Endothelial cell (in vitro differentiated cells): Measurements from ENCODE around the gene GLUL. TPM values are rescaled to one million over a fixed set of nuclear protein-coding genes. Genes with fewer than 3 reads are reported as not detected.

ENCODE experiments used
- DNase-seq: peaks from one replicate; pipeline ENCODE4 v3.0.0; 2021; ENCODE audit warnings: low spot score
- H3K27ac Mint-ChIP-seq: one replicate; pipeline ENCODE4 v1.8.0; 2021; ENCODE audit warnings: mixed read lengths, inconsistent platforms; ENCODE audit not compliant: unreplicated experiment
- H3K27me3 Mint-ChIP-seq: one replicate; pipeline ENCODE4 v1.8.0; 2021; ENCODE audit warnings: mild to moderate bottlenecking, moderate library complexity, mixed read lengths, inconsistent platforms; ENCODE audit not compliant: unreplicated experiment
- H3K36me3 Mint-ChIP-seq: one replicate; pipeline ENCODE4 v1.8.0; 2021; ENCODE audit warnings: mild to moderate bottlenecking, low read depth, mixed read lengths, inconsistent platforms; ENCODE audit not compliant: unreplicated experiment
- H3K4me1 Mint-ChIP-seq: one replicate; pipeline ENCODE4 v1.8.0; 2021; ENCODE audit warnings: mild to moderate bottlenecking, mixed read lengths, inconsistent platforms; ENCODE audit not compliant: unreplicated experiment
- H3K4me3 Mint-ChIP-seq: one replicate; pipeline ENCODE4 v1.8.0; 2021; ENCODE audit warnings: mild to moderate bottlenecking, mixed read lengths, inconsistent platforms; ENCODE audit not compliant: unreplicated experiment
- H3K9me3 Mint-ChIP-seq: one replicate; pipeline ENCODE4 v1.8.0; 2021; ENCODE audit warnings: mixed read lengths, inconsistent platforms; ENCODE audit not compliant: unreplicated experiment
- CTCF ChIP-seq: fragments of 200-600 bp; sonication (generic); IDR thresholded peaks from one replicate; pipeline ENCODE4 v1.5.0; 2021; ENCODE audit warnings: antibody characterized with exemption; ENCODE audit not compliant: unreplicated experiment
- total RNA-seq: library from RNA; stranded (reverse); fragmentation: NEBNext Ultra II Directional; extraction: Animal tissue kit (Norgen Biotek cat#: 25700); gene quantifications from one replicate; pipeline ENCODE4 v1.2.1, GENCODE V29; 2021; ENCODE audit not compliant: unreplicated experiment

The GLUL gene
- total RNA-seq, 1 donor from 2014 or later: 472 TPM

- Mint-ChIP-seq H3K27me3 (no peaks in the 10 kb centered on the region), H3K36me3 (no peaks in the 10 kb centered on the region), H3K4me3 (no peak overlapping the region), H3K27ac (peak overlapping the region; percentile 44), H3K4me1 (peaks cover 18% of the 10 kb centered on the region), H3K9me3 (no peaks in the 10 kb centered on the region)
- no peak for TF ChIP-seq CTCF
- no peak for DNase-seq
Observed at GRCh38 chr1:182368903-182369302, 22.7 kb downstream of the GLUL start.

DNA sequence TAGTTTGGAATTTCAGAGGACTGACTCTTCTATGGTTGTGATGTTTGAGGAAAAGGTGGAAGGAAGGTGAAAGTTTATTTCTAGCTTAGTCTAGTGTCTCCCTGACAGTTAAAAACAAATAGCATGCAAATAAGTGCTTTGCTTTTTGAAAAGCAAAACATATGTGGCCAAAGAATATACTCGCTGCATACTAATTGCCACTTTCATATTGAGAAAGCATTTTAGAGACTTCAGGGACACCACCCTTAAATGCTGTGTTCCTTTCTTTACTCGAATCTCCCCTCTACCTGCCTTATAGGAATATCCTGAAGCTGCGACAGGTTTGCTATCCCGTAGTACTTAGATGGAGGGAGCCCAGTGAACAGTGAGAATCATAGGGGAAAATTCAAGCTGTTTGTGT, 23.2 kb downstream of the GLUL start:
- no peak for DNase-seq
- no peaks in the 10 kb centered on the region for H3K36me3 Mint-ChIP-seq
- no peak for TF ChIP-seq CTCF
- H3K4me1 Mint-ChIP-seq: peaks cover 18% of the 10 kb centered on the region
- H3K27me3 Mint-ChIP-seq: no peaks in the 10 kb centered on the region
- H3K27ac Mint-ChIP-seq: peak overlapping the region; percentile 44
- H3K9me3 Mint-ChIP-seq: no peaks in the 10 kb centered on the region
- H3K4me3 Mint-ChIP-seq: no peak overlapping the region

GRCh38 chr1:182367926-182368325, 23.7 kb downstream of the GLUL start:
- no peak for TF ChIP-seq CTCF
- DNase-seq: no peak
- Mint-ChIP-seq H3K4me3 (no peak overlapping the region), H3K36me3 (no peaks in the 10 kb centered on the region), H3K27me3 (no peaks in the 10 kb centered on the region), H3K4me1 (peaks cover 22% of the 10 kb centered on the region), H3K9me3 (no peaks in the 10 kb centered on the region), H3K27ac (no peak overlapping the region)

GRCh38 chr1:182366596-182366995, 25.0 kb downstream of the GLUL start:
- Mint-ChIP-seq H3K4me3 (no peak overlapping the region), H3K9me3 (no peaks in the 10 kb centered on the region), H3K4me1 (peaks cover 25% of the 10 kb centered on the region), H3K27ac (no peak overlapping the region), H3K27me3 (no peaks in the 10 kb centered on the region), H3K36me3 (no peaks in the 10 kb centered on the region)
- no peak for DNase-seq
- TF ChIP-seq CTCF: no peak

- Mint-ChIP-seq H3K4me1 (peaks cover 34% of the 10 kb centered on the region), H3K36me3 (no peaks in the 10 kb centered on the region), H3K9me3 (no peaks in the 10 kb centered on the region), H3K27me3 (peaks cover 5% of the 10 kb centered on the region), H3K27ac (peak overlapping the region; percentile 67), H3K4me3 (no peak overlapping the region)
- no peak for TF ChIP-seq CTCF
- no peak for DNase-seq
Observed at GRCh38 chr1:182359645-182360044, 31.9 kb downstream of the GLUL start.
